HFFc6 (cell line): ENCODE results near the gene CXCL8. TPM values are rescaled to one million over a fixed set of nuclear protein-coding genes. Genes with fewer than 3 reads are reported as not detected.

Experiments
- DNase-seq: peaks from one replicate; pipeline ENCODE4 v3.0.0-alpha.2; 2018
- H3K27ac Mint-ChIP-seq: 2 replicates; pipeline ENCODE4 v1.8.0; 2020; ENCODE audit warnings: mild to moderate bottlenecking, mixed read lengths
- H3K27me3 Mint-ChIP-seq: 2 replicates; pipeline ENCODE4 v1.8.0; 2021; ENCODE audit warnings: mild to moderate bottlenecking, moderate library complexity, mixed read lengths; ENCODE audit not compliant: insufficient read depth
- H3K36me3 Mint-ChIP-seq: 2 replicates; pipeline ENCODE4 v1.8.0; 2021; ENCODE audit warnings: low read depth, mixed read lengths
- H3K4me1 Mint-ChIP-seq: 2 replicates; pipeline ENCODE4 v1.8.0; 2020; ENCODE audit warnings: low read depth, mixed read lengths
- H3K4me3 Mint-ChIP-seq: 2 replicates; pipeline ENCODE4 v1.8.0; 2020; ENCODE audit warnings: mild to moderate bottlenecking, moderate library complexity, mixed read lengths
- H3K9me3 Mint-ChIP-seq: 2 replicates; pipeline ENCODE4 v1.8.0; 2020; ENCODE audit warnings: mild to moderate bottlenecking, mixed read lengths
- total RNA-seq, 6 experiments: library from RNA; stranded (reverse); fragmentation: NEBNext Ultra II Directional; extraction: Animal tissue kit (Norgen Biotek cat#: 25700); gene quantifications; 2 replicates in 1 of 6; 3 replicates in 5 of 6; pipeline ENCODE4 v1.2.3, GENCODE V29; 2021
- TF ChIP-seq, protein P1 (sequence below): fragments of 200-600 bp; sonication (generic); IDR thresholded peaks from 2 replicates; pipeline ENCODE4 v1.5.0; 2021; ENCODE audit warnings: antibody characterized with exemption, mild to moderate bottlenecking

CXCL8 gene
- total RNA-seq, 6 experiments from 2014 or later: 0.47 to 3.2 (median 2.1) TPM

DNA sequence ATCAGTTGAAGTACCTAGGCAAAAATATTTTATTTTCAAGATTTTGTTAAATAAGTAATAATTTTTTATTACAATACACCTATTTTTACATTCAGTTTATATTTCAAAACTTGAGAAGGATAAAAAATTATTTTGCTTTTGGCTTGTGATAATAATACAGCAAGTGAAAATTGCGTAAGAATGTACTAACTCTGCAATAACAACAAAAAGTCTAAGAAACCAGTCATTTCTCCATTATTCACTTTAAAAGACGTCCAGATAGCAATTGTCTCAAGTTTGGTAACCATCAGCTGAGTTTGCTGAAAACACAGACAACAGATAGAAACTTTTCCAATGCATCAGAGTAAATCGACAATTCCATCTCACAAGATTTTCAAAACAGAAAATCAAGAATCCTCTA is 12.1 kb downstream of the CXCL8 start:
- H3K36me3 Mint-ChIP-seq: no peaks in the 10 kb centered on the region
- DNase-seq: no peak
- H3K4me3 Mint-ChIP-seq: no peak overlapping the region
- peaks cover 8% of the 10 kb centered on the region; the same call in 1 of the 2 replicates for H3K4me1 Mint-ChIP-seq
- H3K27ac Mint-ChIP-seq: no peak overlapping the region
- peaks cover 4% of the 10 kb centered on the region for H3K27me3 Mint-ChIP-seq
- no peaks in the 10 kb centered on the region for H3K9me3 Mint-ChIP-seq
- TF ChIP-seq, protein P1, sequence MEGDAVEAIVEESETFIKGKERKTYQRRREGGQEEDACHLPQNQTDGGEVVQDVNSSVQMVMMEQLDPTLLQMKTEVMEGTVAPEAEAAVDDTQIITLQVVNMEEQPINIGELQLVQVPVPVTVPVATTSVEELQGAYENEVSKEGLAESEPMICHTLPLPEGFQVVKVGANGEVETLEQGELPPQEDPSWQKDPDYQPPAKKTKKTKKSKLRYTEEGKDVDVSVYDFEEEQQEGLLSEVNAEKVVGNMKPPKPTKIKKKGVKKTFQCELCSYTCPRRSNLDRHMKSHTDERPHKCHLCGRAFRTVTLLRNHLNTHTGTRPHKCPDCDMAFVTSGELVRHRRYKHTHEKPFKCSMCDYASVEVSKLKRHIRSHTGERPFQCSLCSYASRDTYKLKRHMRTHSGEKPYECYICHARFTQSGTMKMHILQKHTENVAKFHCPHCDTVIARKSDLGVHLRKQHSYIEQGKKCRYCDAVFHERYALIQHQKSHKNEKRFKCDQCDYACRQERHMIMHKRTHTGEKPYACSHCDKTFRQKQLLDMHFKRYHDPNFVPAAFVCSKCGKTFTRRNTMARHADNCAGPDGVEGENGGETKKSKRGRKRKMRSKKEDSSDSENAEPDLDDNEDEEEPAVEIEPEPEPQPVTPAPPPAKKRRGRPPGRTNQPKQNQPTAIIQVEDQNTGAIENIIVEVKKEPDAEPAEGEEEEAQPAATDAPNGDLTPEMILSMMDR: no peak

DNA sequence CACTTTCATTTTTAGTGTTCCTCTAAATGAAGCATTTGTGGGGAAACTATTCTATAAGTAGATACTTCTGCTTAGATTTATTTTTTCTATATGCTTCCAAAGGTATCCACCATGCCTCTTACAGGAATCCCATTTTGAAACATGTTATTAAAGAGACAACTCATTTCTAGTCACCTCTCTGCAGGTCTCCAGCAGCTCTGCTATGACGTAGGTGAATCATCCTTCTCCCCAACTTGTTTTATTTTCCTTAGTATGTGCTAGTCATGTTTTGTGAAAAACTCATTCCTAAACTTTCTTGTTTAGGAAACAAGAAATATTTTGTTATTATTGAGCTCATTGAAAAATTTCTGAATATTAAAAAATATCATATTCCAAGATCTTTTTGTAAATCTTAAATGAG is 12.8 kb downstream of the CXCL8 start:
- no peaks in the 10 kb centered on the region for H3K9me3 Mint-ChIP-seq
- no peak for DNase-seq
- H3K27me3 Mint-ChIP-seq: peaks cover 4% of the 10 kb centered on the region
- no peak overlapping the region for H3K27ac Mint-ChIP-seq
- TF ChIP-seq, protein P1: no peak
- no peaks in the 10 kb centered on the region for H3K36me3 Mint-ChIP-seq
- H3K4me1 Mint-ChIP-seq: peaks cover 8% of the 10 kb centered on the region; the same call in 1 of the 2 replicates
- H3K4me3 Mint-ChIP-seq: no peak overlapping the region

DNA sequence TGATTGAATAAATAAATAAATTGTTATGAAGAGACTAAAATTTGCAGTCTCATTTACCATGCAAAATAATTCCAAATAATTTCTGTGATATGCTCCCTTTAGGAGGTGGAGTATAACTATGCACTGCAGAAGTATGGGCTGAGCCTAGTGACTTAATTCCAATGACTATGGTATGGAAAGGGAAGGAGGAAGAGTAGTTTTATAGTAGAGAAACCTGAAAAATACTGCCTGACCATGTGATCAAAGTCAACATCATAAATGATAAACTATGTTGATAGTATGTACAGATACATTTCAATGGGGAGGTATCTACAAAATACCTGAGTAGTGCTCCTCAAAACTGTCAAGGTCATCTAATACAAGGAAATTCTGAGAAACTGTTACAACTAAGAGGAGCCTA is 14.6 kb downstream of the CXCL8 start:
- no peaks in the 10 kb centered on the region for H3K36me3 Mint-ChIP-seq
- TF ChIP-seq, protein P1: no peak
- H3K27ac Mint-ChIP-seq: no peak overlapping the region
- H3K9me3 Mint-ChIP-seq: no peaks in the 10 kb centered on the region
- DNase-seq: no peak
- H3K27me3 Mint-ChIP-seq: peaks cover 1% of the 10 kb centered on the region; the same call in 1 of the 2 replicates
- H3K4me1 Mint-ChIP-seq: peaks cover 8% of the 10 kb centered on the region; the same call in 1 of the 2 replicates
- H3K4me3 Mint-ChIP-seq: no peak overlapping the region

DNA sequence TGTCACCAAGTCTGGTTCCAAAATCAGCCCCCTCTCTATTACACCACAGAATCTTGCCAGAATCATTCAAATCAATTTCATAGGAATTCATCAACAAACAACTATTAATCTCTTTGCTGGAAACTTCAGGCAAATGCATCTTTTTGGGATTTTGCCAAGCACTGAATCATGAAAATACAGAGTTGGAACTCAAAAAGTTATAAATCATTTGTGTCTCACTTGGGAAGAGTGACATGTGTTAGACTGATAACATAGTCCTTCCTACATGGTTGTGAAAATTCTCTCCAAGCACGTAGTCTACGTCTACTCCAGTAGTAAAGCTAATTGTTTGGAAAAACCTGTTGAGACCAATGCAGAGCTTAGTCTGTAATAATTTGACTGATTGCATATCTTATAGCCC is 19.0 kb downstream of the CXCL8 start:
- H3K9me3 Mint-ChIP-seq: no peaks in the 10 kb centered on the region
- H3K27ac Mint-ChIP-seq: no peak overlapping the region
- TF ChIP-seq, protein P1: no peak
- no peak for DNase-seq
- H3K27me3 Mint-ChIP-seq: peaks cover 2% of the 10 kb centered on the region
- H3K4me1 Mint-ChIP-seq: peaks cover 3% of the 10 kb centered on the region; the same call in 1 of the 2 replicates
- H3K36me3 Mint-ChIP-seq: no peaks in the 10 kb centered on the region
- no peak overlapping the region for H3K4me3 Mint-ChIP-seq

DNA sequence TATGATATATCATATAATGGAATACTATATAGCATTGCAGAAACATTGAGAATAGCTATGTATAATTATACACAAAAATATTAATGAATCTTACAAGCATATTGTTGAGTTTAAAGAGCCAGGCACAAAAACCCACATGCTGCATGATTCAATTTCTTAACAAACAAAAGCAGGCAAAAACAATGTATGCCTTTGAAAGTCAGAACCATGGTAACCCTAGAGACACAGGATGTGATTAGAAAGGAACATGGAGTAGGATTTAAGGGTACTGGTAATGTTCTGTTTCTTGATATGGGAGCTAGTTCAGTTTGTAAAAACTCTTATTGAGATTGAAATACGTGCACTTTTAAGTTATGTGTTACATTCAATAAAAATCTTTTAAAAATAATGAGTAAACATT is 21.5 kb downstream of the CXCL8 start:
- Mint-ChIP-seq H3K4me3 (no peak overlapping the region), H3K9me3 (no peaks in the 10 kb centered on the region), H3K27me3 (peaks cover 3% of the 10 kb centered on the region), H3K4me1 (peaks cover 7% of the 10 kb centered on the region; the same call in 1 of the 2 replicates), H3K27ac (no peak overlapping the region), H3K36me3 (no peaks in the 10 kb centered on the region)
- no peak for DNase-seq
- TF ChIP-seq, protein P1: no peak

DNA sequence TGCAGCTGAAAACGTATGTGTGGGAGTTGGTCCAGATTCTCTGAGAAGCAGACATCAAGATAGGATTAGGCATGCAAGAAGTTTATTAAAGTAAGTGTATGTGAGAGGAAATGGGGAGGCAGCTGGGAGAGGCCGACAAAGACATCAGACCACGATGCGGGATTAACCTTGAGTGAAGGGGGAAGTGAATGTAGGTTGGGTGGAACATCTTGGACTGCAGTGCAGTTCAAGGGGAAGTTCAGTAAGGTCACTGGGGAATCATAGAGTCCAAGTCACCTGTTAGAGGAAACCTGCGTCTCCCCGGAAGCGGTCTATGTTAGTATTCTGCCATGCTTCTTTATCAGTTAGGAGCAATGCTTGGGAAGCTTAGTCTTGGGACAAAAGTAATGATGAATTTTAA is 22.0 kb downstream of the CXCL8 start:
- Mint-ChIP-seq H3K9me3 (no peaks in the 10 kb centered on the region), H3K27me3 (peaks cover 6% of the 10 kb centered on the region), H3K36me3 (no peaks in the 10 kb centered on the region), H3K4me3 (no peak overlapping the region), H3K4me1 (peaks cover 7% of the 10 kb centered on the region; the same call in 1 of the 2 replicates), H3K27ac (no peak overlapping the region)
- TF ChIP-seq, protein P1: no peak
- no peak for DNase-seq
